DMS53 treated with DMSO at 0.1 percent for 48 hours (cell line): Measurements from ENCODE around the gene TAF1.
"Not testable (repeated sequence)": the region's sequence is repeated elsewhere in the genome, so short reads cannot be mapped to it uniquely, and the experiment has no call there.

Source experiments
- DNase-seq: peaks from one replicate; lab custom pipeline; 2025; ENCODE audit not compliant: unreplicated experiment; lab: John Stamatoyannopoulos, UW

Gene TAF1

DNA sequence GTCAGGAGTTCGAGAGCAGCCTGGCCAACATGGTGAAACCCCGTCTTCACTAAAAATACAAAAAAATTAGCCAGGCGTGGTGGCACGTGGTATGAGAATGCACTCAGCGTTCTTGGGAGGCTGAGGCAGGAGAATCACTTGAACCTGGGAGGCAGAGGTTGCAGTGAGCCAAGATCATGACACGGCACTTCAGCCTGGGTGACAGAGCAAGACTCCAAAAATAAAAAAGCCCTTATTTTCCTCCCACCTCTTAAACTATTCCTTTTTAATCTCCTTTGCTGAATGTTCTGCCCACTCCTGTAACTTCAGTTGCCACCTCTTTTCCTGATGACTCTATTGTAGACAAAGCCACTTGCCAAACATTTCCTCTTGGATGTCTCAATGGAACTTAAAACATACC is 72.6 kb downstream of the TAF1 start:
- DNase-seq: no peak

DNA sequence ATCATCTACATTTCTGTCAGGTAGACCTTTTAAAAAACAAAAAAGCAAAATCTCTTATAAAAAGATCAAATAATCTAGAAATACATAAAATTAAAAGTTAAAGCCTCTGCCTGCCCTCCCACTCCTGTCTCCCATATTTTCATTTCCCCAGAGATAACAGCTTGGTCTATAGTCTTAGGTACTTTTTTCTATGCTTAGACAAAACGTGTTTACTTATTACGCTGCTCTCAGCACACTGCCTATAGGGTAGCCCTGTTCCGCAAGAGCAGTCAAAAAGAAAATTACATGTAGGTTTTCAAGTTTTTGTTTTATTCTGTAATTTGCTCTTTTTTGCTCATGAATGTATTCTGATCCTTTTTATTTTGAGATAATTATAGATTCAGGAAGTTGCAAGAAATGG is 73.3 kb downstream of the TAF1 start:
- DNase-seq: no peak

DNA sequence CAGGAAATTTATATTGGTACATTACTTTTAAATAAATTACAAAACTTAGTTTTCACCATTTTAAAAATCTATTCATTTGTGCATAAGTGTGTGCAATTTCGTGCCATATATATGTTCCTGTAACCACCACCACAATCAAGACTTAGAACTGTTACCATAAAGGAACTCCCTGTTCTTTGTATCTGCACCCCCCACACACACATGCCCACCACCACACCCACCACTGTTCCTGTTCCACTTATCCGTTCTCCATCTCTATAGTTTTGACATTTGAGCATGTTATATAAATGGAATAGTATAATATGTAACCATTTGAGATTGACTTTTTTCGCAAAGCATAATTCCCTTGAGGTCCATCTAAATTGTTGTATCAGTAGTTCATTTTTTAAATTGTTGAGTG is 73.7 kb downstream of the TAF1 start:
- no peak for DNase-seq

DNA sequence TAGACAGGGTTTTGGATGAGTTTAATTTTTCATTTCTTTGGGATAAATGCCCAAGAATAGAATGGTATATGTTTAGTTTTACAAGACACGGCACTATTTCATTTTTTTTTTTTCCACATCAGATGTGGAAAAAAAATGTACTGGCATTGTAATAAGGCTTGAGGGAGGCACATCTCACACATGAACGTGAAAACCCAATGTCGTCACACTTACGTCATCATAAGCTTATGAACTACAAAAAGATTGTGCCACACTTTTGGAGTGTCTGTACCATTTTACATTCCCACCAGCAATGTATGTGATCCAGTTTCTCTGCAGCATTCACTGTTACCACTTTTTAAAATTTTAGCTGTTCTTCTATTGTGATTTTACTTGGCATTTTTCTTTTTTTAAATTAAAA is 74.2 kb downstream of the TAF1 start:
- no peak for DNase-seq

DNA sequence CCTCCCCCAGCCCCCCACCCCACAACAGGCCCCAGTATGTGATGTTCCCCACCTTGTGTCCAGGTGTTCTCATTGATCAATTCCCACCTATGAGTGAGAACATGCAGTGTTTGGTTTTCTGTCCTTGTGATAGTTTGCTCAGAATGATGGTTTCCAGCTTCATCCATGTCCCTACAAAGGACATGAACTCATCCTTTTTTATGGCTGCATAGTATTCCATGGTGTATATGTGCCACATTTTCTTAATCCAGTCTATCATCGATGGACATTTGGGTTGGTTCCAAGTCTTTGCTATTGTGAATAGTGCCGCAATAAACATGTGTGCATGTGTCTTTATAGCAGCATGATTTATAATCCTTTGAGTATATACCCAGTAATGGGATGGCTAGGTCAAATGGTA is 75.7 kb downstream of the TAF1 start:
- not testable (repeated sequence) for DNase-seq

DNA sequence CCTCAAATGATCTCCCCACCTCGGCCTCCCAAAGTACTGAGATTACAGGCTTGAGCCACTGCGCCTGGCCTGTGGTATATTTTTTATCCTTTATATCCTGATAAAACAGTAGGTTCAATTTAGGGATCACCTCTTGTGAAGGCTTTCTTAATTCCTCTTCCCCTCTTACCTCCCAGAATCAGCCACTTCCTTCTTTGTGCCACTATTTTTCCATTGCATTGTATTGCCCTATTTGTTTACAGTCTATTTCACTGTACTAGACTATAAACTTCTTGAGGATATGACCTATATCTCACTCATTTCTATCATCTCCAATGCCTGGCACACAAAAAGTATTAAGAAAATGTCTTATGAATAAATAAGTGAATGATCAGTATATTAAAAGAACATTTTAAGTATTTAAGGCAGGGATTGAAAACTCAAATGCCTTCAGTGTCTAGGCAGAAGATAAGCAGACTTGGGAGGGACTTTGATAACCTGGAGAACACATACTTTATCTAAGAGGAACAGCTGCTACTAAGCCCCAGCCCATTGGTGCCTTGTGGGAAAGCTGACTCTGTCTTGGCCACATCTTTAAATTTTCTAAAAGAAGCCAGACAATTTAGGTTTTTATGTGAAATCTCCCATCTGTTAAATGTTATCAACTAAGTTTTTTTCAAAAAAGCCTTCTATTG is 84.4 kb downstream of the TAF1 start:
- DNase-seq: no peak

DNA sequence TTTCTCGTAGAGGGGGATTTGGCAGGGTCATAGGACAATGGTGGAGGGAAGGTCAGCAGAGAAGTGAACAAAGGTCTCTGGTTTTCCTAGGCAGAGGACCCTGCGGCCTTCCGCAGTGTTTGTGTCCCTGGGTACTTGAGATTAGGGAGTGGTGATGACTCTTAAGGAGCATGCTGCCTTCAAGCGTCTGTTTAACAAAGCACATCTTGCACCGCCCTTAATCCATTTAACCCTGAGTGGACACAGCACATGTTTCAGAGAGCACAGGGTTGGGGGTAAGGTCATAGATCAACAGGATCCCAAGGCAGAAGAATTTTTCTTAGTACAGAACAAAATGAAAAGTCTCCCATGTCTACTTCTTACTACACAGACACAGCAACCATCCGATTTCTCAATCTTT is 85.4 kb downstream of the TAF1 start:
- not testable (repeated sequence) for DNase-seq

DNA sequence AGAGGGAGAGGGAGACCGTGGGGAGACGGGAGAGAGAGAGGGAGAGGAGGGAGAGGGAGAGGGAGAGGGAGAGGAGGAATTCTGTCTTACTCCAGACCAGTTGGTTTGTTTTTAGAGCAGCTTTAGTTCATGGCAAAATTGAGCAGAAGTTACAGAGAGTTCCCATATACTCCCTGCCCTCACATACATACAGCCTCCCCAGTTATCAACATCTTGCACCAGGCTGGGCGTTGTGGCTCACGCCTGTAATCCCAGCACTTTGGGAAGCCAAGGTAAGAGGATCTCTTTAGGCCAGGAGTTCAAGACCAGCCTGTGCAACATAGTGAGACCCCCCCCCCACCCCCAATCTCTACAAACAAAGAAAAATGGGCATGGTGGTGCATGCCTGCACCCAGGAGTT is 86.9 kb downstream of the TAF1 start:
- no peak for DNase-seq

DNA sequence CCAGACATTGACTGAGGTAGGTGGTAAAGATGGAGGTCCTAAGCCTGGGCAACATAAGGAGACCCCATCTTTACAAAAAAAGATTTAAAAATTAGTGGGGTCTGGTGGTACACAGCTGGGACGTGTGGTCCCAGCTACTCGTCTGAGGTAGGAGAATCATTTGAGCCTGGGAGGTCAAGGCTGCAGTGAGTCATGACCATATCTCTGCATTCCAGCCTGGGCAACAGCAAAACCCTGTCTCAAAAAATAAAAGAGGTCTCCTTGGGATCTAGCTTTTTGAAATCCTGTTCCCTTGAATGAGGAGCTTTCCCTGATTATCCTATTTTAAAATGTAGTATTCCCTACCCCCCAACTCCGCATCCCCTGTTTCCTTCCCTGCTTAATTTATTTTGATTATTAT is 88.1 kb downstream of the TAF1 start:
- no peak for DNase-seq

DNA sequence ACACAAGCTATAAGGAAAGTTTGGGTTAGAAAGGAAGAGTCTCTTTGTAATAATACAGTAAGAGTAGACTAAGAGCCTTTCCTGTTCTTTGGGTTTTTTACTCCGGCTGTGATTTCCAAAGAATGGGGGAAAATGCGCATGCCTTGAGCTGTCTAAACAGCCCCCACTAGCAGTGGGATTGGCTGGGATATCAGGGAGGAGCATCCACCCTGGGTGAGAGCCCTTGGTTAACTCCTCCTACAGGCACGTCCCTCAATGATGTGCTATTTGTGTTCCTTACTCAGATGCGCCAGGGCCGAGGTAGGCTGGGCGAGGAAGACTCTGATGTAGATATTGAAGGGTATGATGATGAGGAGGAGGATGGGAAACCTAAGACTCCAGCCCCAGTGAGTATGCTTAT is 92.7 kb downstream of the TAF1 start:
- no peak for DNase-seq

DNA sequence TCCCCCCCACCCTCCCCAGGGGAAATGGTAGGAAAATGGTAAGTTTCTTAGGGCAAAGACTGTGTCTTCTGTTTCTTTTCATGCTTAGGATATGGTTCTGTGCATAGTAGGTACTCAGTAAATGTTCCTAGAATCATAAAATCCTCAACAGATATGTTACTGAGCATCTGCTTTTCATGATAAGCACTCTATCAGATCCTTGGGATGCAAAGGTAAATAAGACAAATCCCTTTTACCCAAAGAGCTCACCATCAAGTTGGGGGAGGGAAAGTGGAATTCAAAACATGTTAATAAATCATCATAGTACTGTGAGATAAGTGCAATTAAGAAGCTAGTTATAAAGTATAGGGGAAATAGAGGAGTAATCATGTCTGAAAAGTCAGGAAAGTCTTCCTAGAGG is 98.8 kb downstream of the TAF1 start:
- no peak for DNase-seq

DNA sequence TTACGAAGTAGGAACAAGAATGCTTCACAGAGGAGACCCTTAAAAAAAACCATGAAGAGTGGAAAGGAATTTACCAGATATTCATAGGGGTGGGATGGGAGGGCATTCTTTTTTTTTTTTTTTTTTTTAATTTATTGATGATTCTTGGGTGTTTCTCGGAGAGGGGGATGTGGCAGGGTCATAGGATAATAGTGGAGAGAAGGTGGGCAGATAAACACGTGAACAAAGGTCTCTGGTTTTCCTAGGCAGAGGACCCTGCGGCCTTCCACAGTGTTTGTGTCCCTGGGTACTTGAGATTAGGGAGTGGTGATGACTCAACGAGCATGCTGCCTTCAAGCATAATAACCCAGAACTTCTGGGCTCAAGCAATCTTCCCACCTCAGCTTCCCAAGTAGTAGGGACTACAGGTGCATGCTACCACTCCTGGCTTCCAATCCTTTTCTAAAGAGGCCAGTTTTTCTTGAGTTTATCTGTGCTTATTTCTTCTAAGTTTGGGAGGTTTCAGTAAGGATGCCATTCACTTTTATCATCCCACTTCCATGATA is 100.9 kb downstream of the TAF1 start:
- DNase-seq: no peak

DNA sequence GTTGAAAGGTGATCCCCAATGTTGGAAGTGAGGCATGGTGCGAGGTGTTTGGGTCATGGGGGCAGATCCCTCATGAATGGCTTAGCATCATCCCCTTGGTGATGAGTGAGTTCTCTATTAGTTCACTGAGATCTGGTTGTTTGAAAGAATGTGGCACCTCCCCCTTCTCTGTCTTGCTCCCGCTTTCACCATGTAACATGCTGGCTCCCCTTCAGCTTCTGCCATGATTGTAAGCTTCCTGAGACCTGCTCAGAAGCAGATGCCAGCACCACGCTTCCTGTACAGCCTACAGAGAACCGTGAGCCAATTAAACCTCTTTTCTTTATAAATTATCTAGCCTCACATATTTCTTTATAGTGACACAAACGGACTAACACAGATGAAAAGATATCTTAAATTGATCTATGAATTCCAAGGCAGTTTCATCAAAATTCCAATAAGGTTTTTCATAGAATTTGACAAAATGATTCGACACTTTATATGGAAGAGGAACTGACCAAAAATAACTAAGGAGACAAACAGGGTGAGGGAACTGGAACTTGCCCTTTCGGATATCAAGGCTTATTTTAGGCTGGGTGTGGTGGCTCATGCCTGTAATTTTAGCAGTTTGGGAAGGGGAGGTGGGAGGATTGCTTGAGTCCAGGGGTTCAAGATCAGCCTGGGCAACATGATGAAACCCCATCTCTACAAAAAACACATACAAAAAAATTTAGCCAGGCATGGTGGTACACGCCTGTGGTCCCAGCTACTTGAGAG is 109.8 kb downstream of the TAF1 start:
- DNase-seq: no peak

DNA sequence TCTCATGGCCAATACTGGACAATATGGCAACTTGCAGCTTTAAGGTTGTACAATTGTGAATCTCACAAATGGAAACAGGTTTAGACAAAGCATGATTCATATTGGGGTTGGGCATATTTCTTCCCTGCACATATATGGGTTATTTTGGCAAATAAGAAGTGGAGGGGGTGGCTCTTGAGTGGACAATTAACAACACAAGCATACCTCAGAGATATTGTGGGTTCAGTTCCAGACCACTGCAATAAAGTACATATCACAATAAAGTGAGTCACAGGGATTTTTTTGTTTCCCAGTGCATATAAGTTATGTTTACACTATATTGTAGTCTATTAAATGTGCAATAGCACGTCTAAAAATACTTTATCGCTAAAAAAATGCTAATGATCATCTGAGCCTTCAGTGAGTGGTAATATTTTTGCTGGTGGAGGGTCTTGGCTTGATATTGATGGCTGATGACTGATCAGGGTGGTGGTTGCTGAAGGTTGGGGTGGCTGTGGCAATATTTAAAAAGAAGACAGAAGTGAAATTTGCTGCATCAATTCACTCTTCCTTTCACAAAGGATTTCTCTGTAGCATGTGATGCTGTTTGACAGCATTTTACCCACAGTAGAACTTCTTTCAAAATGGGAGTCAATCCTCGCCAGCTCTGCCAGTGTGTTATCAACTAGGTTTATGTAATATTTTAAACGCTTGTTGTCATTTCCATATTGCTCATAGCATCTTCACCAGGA is 116.2 kb downstream of the TAF1 start:
- no peak for DNase-seq

DNA sequence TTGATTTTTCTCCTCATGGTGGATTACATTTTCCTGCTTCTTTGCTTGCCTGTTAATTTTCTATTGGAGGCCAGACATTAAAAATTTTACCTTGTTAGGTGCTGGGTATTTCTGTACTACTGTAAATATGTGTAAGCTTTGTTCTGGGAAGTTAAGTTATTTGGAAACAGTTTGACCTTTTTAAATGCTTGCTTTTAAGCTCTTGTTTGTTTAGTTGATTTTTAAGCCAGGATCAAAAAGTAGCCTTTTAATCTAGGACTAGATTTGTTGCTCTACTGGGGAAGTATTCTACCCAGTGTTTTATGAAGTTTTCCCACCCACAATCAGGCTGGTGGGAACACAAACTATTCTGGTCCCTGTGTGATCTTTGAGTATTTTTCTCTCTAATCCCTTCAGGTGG is 121.7 kb downstream of the TAF1 start:
- no peak for DNase-seq

DNA sequence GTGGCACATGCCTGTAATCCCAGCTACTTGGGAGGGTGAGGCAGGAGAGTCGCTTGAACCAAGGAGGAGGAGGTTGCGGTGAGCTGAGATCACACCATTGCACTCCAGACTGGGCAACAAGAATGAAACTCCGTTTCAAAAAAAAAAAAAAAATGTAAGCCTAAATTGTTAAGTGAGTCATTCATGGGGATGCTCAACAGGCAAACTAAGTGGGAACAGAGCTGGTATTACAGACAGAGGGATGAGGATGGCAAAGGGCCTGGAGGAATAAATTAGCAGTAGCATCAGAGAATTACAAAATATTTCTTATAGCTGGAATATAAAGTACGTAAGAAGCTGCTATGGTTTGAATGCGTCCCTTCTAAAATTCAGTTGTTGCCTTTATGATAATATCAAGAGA is 123.4 kb downstream of the TAF1 start:
- DNase-seq: no peak

DNA sequence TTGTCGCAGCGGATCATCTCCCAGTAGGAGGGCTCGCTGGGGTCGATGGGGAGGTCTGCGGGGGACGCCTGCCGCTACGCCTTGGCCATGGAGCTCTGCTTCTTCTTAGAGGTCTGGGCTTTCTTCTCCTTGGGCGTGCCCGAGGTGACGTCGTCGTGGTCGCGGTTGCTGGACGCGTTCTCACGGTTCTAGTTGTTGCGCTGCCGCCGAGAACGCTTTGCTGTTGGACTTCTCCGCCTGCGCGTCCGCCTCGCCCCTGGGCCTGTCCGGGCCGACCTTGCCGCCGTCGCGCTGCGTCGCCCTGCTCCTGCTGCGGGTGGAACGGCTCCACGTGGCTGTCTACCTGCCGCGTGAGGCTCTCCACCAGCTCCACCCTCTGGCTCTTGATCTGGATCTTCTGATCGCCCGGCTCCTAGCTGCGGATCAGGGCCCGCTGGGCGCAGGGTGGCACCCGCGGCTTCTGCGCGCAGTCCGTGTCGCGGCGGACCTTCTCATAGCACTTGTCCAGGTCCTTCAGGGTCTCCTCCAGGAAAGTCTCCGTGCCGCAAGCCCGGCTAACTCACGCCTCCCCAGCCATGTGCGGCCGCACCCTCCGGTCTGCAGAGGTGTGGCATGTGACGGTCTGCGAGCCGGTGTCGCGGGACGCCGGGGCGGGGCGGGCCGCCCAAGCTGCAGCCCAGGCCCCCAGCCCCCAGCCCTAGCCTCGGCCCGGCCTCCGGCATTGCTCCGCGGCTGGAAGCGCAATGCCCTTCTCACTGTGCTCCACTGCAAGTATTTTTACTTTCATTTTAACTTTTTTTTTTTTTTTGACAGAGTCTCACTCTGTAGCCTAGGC is 126.3 kb downstream of the TAF1 start:
- peak; percentile 16 for DNase-seq

DNA sequence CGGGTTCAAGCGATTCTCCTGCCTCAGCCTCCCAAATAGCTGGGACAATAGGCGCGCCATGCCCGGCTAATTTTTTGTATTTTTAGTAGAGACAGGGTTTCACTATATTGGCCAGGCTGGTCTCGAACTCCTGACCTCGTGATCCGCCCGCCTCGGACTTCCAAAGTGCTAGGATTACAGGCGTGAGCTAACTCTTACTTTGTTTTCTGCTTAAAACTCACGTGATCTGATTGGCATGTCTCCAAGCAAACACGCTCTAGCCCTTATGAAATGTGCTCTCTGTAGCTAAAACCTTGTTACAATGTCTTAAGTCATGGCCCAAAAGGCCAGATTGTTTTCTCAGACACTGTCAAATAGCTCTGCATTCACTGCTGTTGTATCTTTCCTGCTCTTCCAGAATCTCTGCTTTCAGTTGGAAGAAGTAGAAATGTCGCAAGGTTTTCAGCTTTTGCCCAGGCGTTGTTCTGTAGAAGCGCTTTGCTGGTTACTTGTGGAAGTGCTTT is 127.0 kb downstream of the TAF1 start:
- DNase-seq: no peak

DNA sequence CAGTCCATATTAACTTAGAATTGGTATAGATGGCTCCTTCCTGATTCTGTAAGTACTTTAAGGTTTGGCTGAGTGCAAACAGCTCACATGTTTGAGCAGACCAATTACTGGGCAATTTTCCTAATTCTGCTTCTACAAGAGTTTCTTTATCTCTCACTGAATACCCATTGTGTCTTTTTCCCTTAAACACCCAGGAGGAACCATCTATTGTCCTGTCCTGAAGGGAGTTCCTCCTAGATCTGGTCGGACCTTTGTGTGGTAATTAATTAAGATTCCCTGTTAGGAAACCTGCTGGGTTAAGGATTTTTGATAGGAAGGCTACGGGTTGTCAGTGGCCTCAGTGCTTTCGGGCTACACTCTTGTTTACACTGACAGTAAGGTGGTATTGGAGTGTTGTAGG is 129.8 kb downstream of the TAF1 start:
- not testable (repeated sequence) for DNase-seq

DNA sequence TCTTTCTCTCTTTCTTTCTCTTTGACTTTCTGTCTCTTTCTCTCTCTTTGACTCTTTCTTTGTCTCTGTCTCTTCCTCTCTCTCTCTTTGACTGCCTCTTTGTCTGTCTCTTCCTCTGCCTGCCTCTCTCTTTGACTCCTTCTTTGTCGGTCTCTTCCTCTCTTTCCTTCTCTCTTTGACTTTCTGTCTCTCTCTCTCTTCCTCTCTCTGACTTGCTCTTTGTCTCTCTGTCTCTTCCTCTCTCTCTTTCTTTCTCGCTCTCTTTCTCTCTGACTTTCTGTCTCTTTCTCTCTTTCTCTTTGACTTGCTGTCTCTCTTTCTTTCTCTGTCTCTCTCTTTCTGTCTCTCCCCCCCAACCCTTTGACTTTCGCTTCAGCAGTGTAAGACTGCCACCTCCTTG is 130.3 kb downstream of the TAF1 start:
- DNase-seq: no peak

DNA sequence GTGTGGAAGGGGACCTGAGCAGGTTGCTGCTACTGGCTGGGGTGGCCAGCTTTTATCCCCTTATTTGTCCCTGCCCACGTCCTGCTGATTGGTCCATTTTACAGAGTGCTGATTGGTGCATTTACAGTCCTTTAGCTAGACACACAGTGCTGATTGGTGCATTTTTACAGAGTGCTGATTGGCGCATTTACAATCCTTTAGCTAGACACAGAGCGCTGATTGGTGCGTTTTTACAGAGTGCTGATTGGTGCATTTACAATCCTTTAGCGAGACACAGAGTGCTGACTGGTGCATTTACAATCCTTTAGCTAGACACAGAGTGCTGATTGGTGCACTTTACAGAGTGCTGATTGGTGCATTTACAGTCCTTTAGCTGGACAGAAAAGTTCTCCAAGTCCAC is 135.9 kb downstream of the TAF1 start:
- not testable (repeated sequence) for DNase-seq
